GM12891 (cell line): ENCODE measurements around the gene RAE1.

Experiments
- DNase-seq: peaks from one replicate; pipeline ENCODE4 v3.0.0; 2011; ENCODE audit warnings: low spot score; ENCODE audit not compliant: insufficient read length
- FAIRE-seq: peaks from 2 replicates; lab custom pipeline; 2011; peaks lifted over from hg19 to GRCh38; lab: Jason Lieb, UNC
- PAX5 ChIP-seq: IDR thresholded peaks from 2 replicates; pipeline ENCODE4 v1.6.1; 2011; ENCODE audit warnings: low read length, moderate library complexity, mild to moderate bottlenecking; ENCODE audit not compliant: insufficient read depth, severe bottlenecking
- POLR2A ChIP-seq: IDR thresholded peaks from 2 replicates; pipeline ENCODE4 v1.6.1; 2011; ENCODE audit warnings: low read depth, low read length, control low read depth
- POLR2AphosphoS5 ChIP-seq: IDR thresholded peaks from 2 replicates; pipeline ENCODE4 v1.6.1; 2011; ENCODE audit warnings: low read depth, low read length, control low read depth
- POU2F2 ChIP-seq: IDR thresholded peaks from 2 replicates; pipeline ENCODE4 v1.6.1; 2011; ENCODE audit warnings: low read depth, mild to moderate bottlenecking, control low read depth, low read length, moderate library complexity
- SPI1 ChIP-seq: IDR thresholded peaks from 2 replicates; pipeline ENCODE4 v1.6.1; 2011; ENCODE audit warnings: low read depth, low read length, control low read depth
- TAF1 ChIP-seq: IDR thresholded peaks from 2 replicates; pipeline ENCODE4 v1.6.1; 2011; ENCODE audit warnings: low read depth, low read length, control low read depth

RAE1 gene

GRCh38 chr20:57315083-57315975 is 35.7 kb upstream of the RAE1 start:
- DNase-seq = no peak
- TF ChIP-seq TAF1 = no peak
- no peak for TF ChIP-seq POLR2AphosphoS5
- TF ChIP-seq SPI1 = no peak
- TF ChIP-seq PAX5 = no peak
- TF ChIP-seq POU2F2 = no peak
- no peak for TF ChIP-seq POLR2A
- FAIRE-seq = no peak

DNA sequence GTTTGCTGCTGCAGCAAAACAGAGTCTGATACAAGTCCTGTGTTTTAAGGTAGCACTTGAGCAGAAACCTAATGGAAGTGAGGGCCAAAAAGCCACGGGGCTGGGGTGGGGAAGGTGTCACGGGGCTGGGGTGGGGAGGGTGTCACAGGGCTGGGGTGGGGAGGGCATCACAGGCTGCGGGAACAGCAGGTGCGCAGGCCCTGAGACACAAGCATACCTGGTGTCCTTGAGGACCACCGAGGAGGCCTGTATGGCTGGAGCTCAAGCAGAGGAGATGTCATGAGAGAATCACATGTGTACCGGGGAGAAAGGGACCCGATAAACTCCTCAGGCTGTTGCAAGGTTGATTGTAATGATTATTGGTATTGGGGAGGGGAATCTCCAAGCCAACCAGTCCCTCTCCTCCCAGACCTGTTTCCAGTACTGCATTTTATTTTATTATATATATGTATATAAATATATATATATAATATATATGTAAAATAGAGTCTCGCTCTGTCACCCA is 35.0 kb upstream of the RAE1 start:
- no peak for FAIRE-seq
- no peak for TF ChIP-seq SPI1
- TF ChIP-seq POLR2A = no peak
- no peak for TF ChIP-seq POU2F2
- TF ChIP-seq POLR2AphosphoS5 = no peak
- no peak for TF ChIP-seq TAF1
- no peak for TF ChIP-seq PAX5
- DNase-seq = no peak

DNA sequence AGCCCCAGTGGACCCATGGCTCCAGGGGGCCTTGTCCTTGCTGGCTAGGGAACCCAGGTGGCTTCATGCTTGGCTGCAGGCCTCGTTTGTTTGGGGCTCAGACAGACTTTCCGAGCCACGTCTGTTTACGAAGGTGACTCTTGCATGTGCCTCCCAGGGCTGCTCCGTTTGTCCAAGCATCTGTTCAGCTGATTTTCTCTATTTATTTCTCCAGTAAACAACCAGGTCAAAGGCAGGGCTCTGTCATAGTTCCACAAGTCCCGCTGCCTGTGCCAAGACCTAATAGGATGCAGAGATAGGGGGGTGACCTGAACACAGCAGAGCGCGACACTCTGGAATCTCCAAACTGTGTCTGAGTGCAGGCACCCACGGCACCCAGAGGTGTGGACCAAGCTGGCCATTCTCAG is 34.3 kb upstream of the RAE1 start:
- TF ChIP-seq TAF1 (no peak), PAX5 (no peak), POLR2A (no peak), SPI1 (no peak), POLR2AphosphoS5 (no peak), POU2F2 (no peak)
- FAIRE-seq (no peak), DNase-seq (no peak)

GRCh38 chr20:57317316-57317788 is 33.7 kb upstream of the RAE1 start:
- DNase-seq (no peak), FAIRE-seq (no peak)
- TF ChIP-seq POU2F2 (no peak), TAF1 (no peak), POLR2A (no peak), POLR2AphosphoS5 (no peak), SPI1 (no peak), PAX5 (no peak)

DNA sequence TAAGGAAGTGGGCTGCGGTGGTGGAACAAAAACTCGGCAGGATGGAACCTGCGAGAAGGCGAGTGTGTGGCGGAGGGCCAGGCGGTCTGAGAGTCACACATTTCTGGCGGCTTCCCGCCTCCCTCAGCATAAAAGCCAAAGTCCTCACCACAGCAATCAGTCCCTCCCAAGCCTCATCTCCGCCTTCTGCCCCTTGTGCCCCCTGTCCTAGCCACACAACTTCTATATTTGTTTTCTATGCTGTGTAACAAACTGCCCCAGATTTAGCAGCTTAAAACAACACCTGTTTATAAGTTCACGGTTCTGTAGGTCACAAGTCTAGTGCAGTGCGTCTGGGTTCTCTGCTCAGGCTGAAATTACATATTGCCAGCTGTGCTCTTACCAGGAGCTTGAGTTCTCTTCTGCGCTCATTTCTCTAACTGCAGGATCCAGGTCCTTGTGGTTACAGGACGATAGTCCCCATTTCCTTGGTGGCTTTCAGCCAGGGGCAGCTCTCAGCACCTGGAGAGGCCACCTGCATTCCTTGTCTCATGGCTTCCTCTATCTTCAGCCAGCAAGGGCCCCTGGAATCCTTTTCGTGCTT is 33.2 kb upstream of the RAE1 start:
- FAIRE-seq (no peak), DNase-seq (no peak)
- TF ChIP-seq POLR2AphosphoS5 (no peak), POU2F2 (no peak), PAX5 (no peak), TAF1 (no peak), POLR2A (no peak), SPI1 (no peak)

- no peak for FAIRE-seq
Observed at GRCh38 chr20:57319584-57319983, 31.5 kb upstream of the RAE1 start.

DNA sequence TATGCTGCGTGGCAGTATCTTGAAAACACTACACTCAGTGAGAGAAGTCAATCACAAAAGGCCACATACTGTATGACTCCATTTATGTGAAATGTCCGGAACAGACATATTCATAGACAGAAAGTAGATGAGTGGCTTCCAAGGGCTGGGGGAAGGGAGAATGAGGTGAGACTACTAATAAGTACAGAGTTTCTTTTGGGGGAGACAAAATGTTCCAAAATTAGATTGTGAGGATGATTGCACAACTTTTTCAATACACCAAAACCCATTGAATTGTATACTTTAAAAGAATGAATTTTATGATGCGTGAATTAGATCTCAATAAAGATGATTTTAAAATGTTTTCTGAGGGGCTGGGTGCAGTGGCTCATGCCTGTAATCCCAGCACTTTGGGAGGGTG is 30.7 kb upstream of the RAE1 start:
- no peak for TF ChIP-seq TAF1
- no peak for TF ChIP-seq POLR2A
- no peak for TF ChIP-seq POU2F2
- TF ChIP-seq SPI1 = no peak
- TF ChIP-seq POLR2AphosphoS5 = no peak
- no peak for TF ChIP-seq PAX5
- FAIRE-seq = no peak
- DNase-seq = no peak

More at GRCh38 chr20:57319584-57319983, 31.5 kb upstream of the RAE1 start:
- TF ChIP-seq POLR2AphosphoS5 (no peak), PAX5 (no peak), POU2F2 (no peak), POLR2A (no peak), SPI1 (no peak), TAF1 (no peak)
- DNase-seq = no peak

GRCh38 chr20:57321142-57321541 is 29.9 kb upstream of the RAE1 start:
- DNase-seq (no peak), FAIRE-seq (no peak)
- TF ChIP-seq POU2F2 (no peak), POLR2AphosphoS5 (no peak), SPI1 (no peak), TAF1 (no peak)

DNA sequence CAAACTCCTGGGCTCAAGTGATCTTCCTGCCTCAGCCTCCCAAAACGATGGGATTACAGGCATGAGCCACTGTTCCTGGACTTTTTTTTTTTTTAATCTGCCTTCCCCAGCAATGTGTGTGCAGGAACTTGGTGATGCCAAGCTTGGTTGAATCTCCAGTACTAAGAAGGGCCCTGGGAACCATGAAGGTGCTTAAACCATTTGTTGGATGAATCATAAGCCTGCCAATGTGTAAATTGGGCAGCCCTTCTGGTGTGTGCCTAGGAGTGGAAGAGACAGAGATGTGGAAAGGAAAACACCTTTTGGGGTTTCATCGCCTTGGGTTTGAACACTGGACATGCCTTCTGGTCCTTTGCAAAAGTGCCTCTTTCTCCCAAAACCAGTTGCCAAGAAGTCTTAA is 28.6 kb upstream of the RAE1 start:
- TF ChIP-seq TAF1 (no peak), POLR2A (no peak), POU2F2 (no peak), POLR2AphosphoS5 (no peak), SPI1 (no peak), PAX5 (no peak)
- DNase-seq (no peak), FAIRE-seq (no peak)
